H9 (cell line): ENCODE results near the gene WDR81. TPM values are rescaled to one million over a fixed set of nuclear protein-coding genes. Genes with fewer than 3 reads are reported as not detected.
A peak's percentile ranks its signal among the peaks of the same experiment; 100 is the strongest.

Experiments
- DNase-seq: peaks from one replicate; pipeline ENCODE4 v3.0.0-alpha.2; 2017
- H2AFZ ChIP-seq: one replicate; pipeline ENCODE4 v1.6.1; 2013; ENCODE audit warnings: mild to moderate bottlenecking, low read length, control low read depth, moderate library complexity
- H2AK5ac ChIP-seq: 2 replicates; pipeline ENCODE4 v1.6.1; 2013; ENCODE audit warnings: low read length, control low read depth, mixed read lengths; ENCODE audit not compliant: insufficient read length
- H2BK120ac ChIP-seq: one replicate; pipeline ENCODE4 v1.6.1; 2013; ENCODE audit warnings: low read depth, mild to moderate bottlenecking, low read length, control low read depth, inconsistent platforms; ENCODE audit not compliant: poor library complexity, severe bottlenecking
- H2BK12ac ChIP-seq: 2 replicates; pipeline ENCODE4 v1.6.1; 2013; ENCODE audit warnings: low read length, control low read depth, mixed read lengths, low read depth; ENCODE audit not compliant: insufficient read length
- H2BK15ac ChIP-seq: 2 replicates; pipeline ENCODE4 v1.6.1; 2013; ENCODE audit warnings: low read depth, low read length, control low read depth
- H2BK20ac ChIP-seq: one replicate; pipeline ENCODE4 v1.6.1; 2013; ENCODE audit warnings: low read depth, mild to moderate bottlenecking, low read length, control low read depth, inconsistent platforms; ENCODE audit not compliant: poor library complexity, severe bottlenecking
- H2BK5ac ChIP-seq: 2 replicates; pipeline ENCODE4 v1.6.1; 2013; ENCODE audit warnings: low read length, control low read depth, mixed read lengths; ENCODE audit not compliant: insufficient read length
- H3K14ac ChIP-seq: 2 replicates; pipeline ENCODE4 v1.6.1; 2013; ENCODE audit warnings: low read length, control low read depth; ENCODE audit not compliant: insufficient read depth
- H3K18ac ChIP-seq: 2 replicates; pipeline ENCODE4 v1.6.1; 2013; ENCODE audit warnings: low read depth, mild to moderate bottlenecking, mixed read lengths, low read length, control low read depth; ENCODE audit not compliant: insufficient read length
- H3K23ac ChIP-seq: 2 replicates; pipeline ENCODE4 v1.6.1; 2013; ENCODE audit warnings: low read length, control low read depth, mixed read lengths, low read depth; ENCODE audit not compliant: insufficient read length
- H3K23me2 ChIP-seq: 2 replicates; pipeline ENCODE4 v1.6.1; 2013; ENCODE audit warnings: low read depth, mild to moderate bottlenecking, mixed read lengths, low read length, control low read depth; ENCODE audit not compliant: insufficient read length, poor library complexity, severe bottlenecking
- H3K27ac ChIP-seq: 2 replicates; pipeline ENCODE4 v1.5.1; 2013; ENCODE audit warnings: low read length, control low read depth, mixed read lengths, low read depth; ENCODE audit not compliant: insufficient read length
- H3K27me3 ChIP-seq: 2 replicates; pipeline ENCODE4 v1.6.1; 2013; ENCODE audit warnings: low read length, control low read depth, inconsistent platforms; ENCODE audit not compliant: insufficient read depth
- H3K4ac ChIP-seq: 2 replicates; pipeline ENCODE4 v1.6.1; 2013; ENCODE audit warnings: low read depth, mild to moderate bottlenecking, control low read depth, inconsistent platforms, low read length, moderate library complexity
- H3K4me1 ChIP-seq: 2 replicates; pipeline ENCODE4 v1.6.1; 2013; ENCODE audit warnings: low read length, control low read depth, inconsistent platforms; ENCODE audit not compliant: insufficient read depth
- H3K4me2 ChIP-seq: 2 replicates; pipeline ENCODE4 v1.6.1; 2013; ENCODE audit warnings: low read length, control low read depth, mixed read lengths; ENCODE audit not compliant: insufficient read length, insufficient read depth
- H3K56ac ChIP-seq: 2 replicates; pipeline ENCODE4 v1.6.1; 2013; ENCODE audit warnings: low read depth, mild to moderate bottlenecking, mixed read lengths, low read length, control low read depth; ENCODE audit not compliant: insufficient read length
- H3K79me1 ChIP-seq: 2 replicates; pipeline ENCODE4 v1.6.1; 2013; ENCODE audit warnings: low read depth, mild to moderate bottlenecking, moderate library complexity, low read length, control low read depth, inconsistent platforms; ENCODE audit not compliant: insufficient read depth, poor library complexity, severe bottlenecking
- H3K79me2 ChIP-seq: 2 replicates; pipeline ENCODE4 v1.6.1; 2013; ENCODE audit warnings: low read length, control low read depth, inconsistent platforms; ENCODE audit not compliant: insufficient read depth
- H3K9ac ChIP-seq: 2 replicates; pipeline ENCODE4 v1.6.1; 2013; ENCODE audit warnings: low read length, control low read depth, mixed read lengths; ENCODE audit not compliant: insufficient read length; ENCODE audit errors: extremely low read depth
- H3K9me3 ChIP-seq: one replicate; pipeline ENCODE4 v1.6.1; 2013; ENCODE audit warnings: low read depth, low read length, inconsistent platforms; ENCODE audit not compliant: control insufficient read depth
- H3T11ph ChIP-seq: one replicate; pipeline ENCODE4 v1.6.1; 2013; ENCODE audit warnings: mild to moderate bottlenecking, low read length, control low read depth, inconsistent platforms
- H4K20me1 ChIP-seq: one replicate; pipeline ENCODE4 v1.6.1; 2013; ENCODE audit not compliant: control insufficient read depth, insufficient read length, insufficient read depth
- H4K5ac ChIP-seq: 2 replicates; pipeline ENCODE4 v1.6.1; 2013; ENCODE audit warnings: low read depth, mild to moderate bottlenecking, mixed read lengths, low read length, control low read depth; ENCODE audit not compliant: insufficient read length
- H4K8ac ChIP-seq: replicated peaks from 2 replicates; pipeline ENCODE4 v1.6.1; 2013; ENCODE audit warnings: low read length, control low read depth, mixed read lengths, low read depth; ENCODE audit not compliant: insufficient read length
- H4K91ac ChIP-seq: 2 replicates; pipeline ENCODE4 v1.6.1; 2013; ENCODE audit warnings: low read depth, mild to moderate bottlenecking, moderate library complexity, mixed read lengths, low read length, control low read depth; ENCODE audit not compliant: insufficient read length
- H3K27ac Mint-ChIP-seq, 3 experiments: 2 replicates in 2 of 3; 3 replicates in 1 of 3; pipeline ENCODE4 v1.8.0; 2020 to 2021; ENCODE audit warnings: mixed read lengths in 3 of 3, mild to moderate bottlenecking in 1 of 3, moderate library complexity in 1 of 3
- H3K27me3 Mint-ChIP-seq: 2 replicates; pipeline ENCODE4 v1.8.0; 2021; ENCODE audit warnings: low read depth, mild to moderate bottlenecking, moderate library complexity, mixed read lengths
- H3K36me3 Mint-ChIP-seq, 3 experiments: 2 replicates in 2 of 3; 3 replicates in 1 of 3; pipeline ENCODE4 v1.8.0; 2020 to 2021; ENCODE audit warnings: low read depth in 3 of 3, mixed read lengths in 3 of 3; ENCODE audit not compliant: insufficient read depth in 1 of 3
- H3K4me1 Mint-ChIP-seq, 2 experiments: 2 replicates each; pipeline ENCODE4 v1.8.0; 2020; ENCODE audit warnings: mixed read lengths in 2 of 2
- H3K4me3 Mint-ChIP-seq, 2 experiments: 2 replicates in 1 of 2; 3 replicates in 1 of 2; pipeline ENCODE4 v1.8.0; 2020 to 2021; ENCODE audit warnings: mild to moderate bottlenecking in 2 of 2, mixed read lengths in 2 of 2, moderate library complexity in 1 of 2
- H3K9me3 Mint-ChIP-seq, 2 experiments: 2 replicates in 1 of 2; 3 replicates in 1 of 2; pipeline ENCODE4 v1.8.0; 2020; ENCODE audit warnings: mild to moderate bottlenecking in 2 of 2, mixed read lengths in 2 of 2, moderate library complexity in 1 of 2
- CTCF ChIP-seq: fragments of 200-600 bp; sonication (generic); conservative IDR thresholded peaks from 3 replicates; pipeline ENCODE4 v1.8.0; 2021; ENCODE audit warnings: antibody characterized with exemption, mild to moderate bottlenecking
- WGBS: extraction: QIAGEN DNeasy Blood & Tissue Kit; methylation state at CpG from one replicate; pipeline ENCODE4 v1.1.7; 2013; ENCODE audit warnings: missing lambda C conversion rate, low lambda C conversion rate, mixed read lengths; ENCODE audit not compliant: insufficient read length; ENCODE audit errors: extremely low coverage; 5-methylcytosine and 5-hydroxymethylcytosine counted together
- total RNA-seq: library from RNA; stranded (reverse); gene quantifications from 2 replicates; pipeline ENCODE4 v1.2.1, GENCODE V29; 2021

The WDR81 gene
- total RNA-seq, 1 experiment from 2014 or later, result 20.2 TPM

GRCh38 chr17:1709971-1710806 is 14.3 kb upstream of the WDR81 start, which contains the start of gene TLCD2:
TLCD2 (minus strand) TSS chr17:1710377; CDS start chr17:1710242, 135 bp downstream.
- no peak within 1 kb of the TSS for H2BK5ac ChIP-seq
- Mint-ChIP-seq H3K4me3 (peak within 1 kb of the TSS; percentile 72 to 88), H3K9me3 (no peaks in the 10 kb centered on the region; a peak in 1 of 5 replicates), H3K36me3 (peaks cover 0 to 13% (median 2%) of the 10 kb centered on the region in 3 experiments; a peak in 3 of 7 replicates), H3K27ac (no peak within 1 kb of the TSS; a peak in 2 of 7 replicates), H3K4me1 (peaks cover 27 to 33% of the 10 kb centered on the region in 2 experiments), H3K27me3 (peaks cover 6% of the 10 kb centered on the region)
- no peak within 1 kb of the TSS for H4K5ac ChIP-seq
- peak within 1 kb of the TSS; percentile 54 for H3K4me2 ChIP-seq
- H3K18ac ChIP-seq, result peak within 1 kb of the TSS; percentile 35
- H2AK5ac ChIP-seq, result no peak within 1 kb of the TSS
- H3K23me2 ChIP-seq, result peaks cover 27% of the 10 kb centered on the region
- H2BK15ac ChIP-seq, result no peak within 1 kb of the TSS
- H3K4ac ChIP-seq, result no peak within 1 kb of the TSS
- H2BK12ac ChIP-seq, result no peak within 1 kb of the TSS
- no peak within 1 kb of the TSS for H3K14ac ChIP-seq
- no peak within 1 kb of the TSS for H3T11ph ChIP-seq
- DNase-seq, result peak; percentile 78
- H3K27ac ChIP-seq, result no peak within 1 kb of the TSS
- H4K20me1 ChIP-seq, result no peaks in the 10 kb centered on the region
- H3K9me3 ChIP-seq, result no peaks in the 10 kb centered on the region
- no peaks in the 10 kb centered on the region for H3K79me2 ChIP-seq
- H3K27me3 ChIP-seq, result no peaks in the 10 kb centered on the region
- H4K8ac ChIP-seq, result no peak within 1 kb of the TSS
- no peak for TF ChIP-seq CTCF
- H3K56ac ChIP-seq, result no peak within 1 kb of the TSS
- H2BK20ac ChIP-seq, result no peak within 1 kb of the TSS
- no peaks in the 10 kb centered on the region for H3K79me1 ChIP-seq
- H2BK120ac ChIP-seq, result no peak within 1 kb of the TSS
- H3K9ac ChIP-seq, result no peak within 1 kb of the TSS
- H3K23ac ChIP-seq, result no peak within 1 kb of the TSS
- no peak within 1 kb of the TSS for H2AFZ ChIP-seq
- H4K91ac ChIP-seq, result no peak within 1 kb of the TSS
- H3K4me1 ChIP-seq, result peaks cover 2% of the 10 kb centered on the region; the same call in 1 of the 2 replicates
- no CpG with 5 or more reads among the region's 83 CpGs for WGBS
